Measurements from ENCODE around the gene SMARCA2.

Gene SMARCA2

GRCh38 chr9:2086116-2086515 lies 71.0 kb downstream of the SMARCA2 start:
- WGBS (ENCODE audit: insufficient coverage): 93% methylated on average over 3 of the region's 5 CpGs
- Histone ChIP-seq H3K4me1 (ENCODE audit: control extremely low read depth in 1 of 4, control insufficient read depth in 4 of 4, insufficient read depth in 4 of 4, low read length in 3 of 4) (no peaks in the 10 kb centered on the region), H3K4me3 (ENCODE audit: control insufficient read depth in 1 of 7, extremely low read depth in 1 of 7, insufficient read depth in 4 of 7, low read depth in 2 of 7, low read length in 6 of 7) (no peak overlapping the region), H3K27ac (ENCODE audit: insufficient read depth in 1 of 2, low read depth in 1 of 2, low read length in 2 of 2, poor library complexity in 1 of 2, severe bottlenecking in 2 of 2) (no peak overlapping the region), H3K9me3 (ENCODE audit: control extremely low read depth in 1 of 5, control insufficient read depth in 4 of 5, insufficient read depth in 2 of 5, low read depth in 1 of 5, low read length in 4 of 5) (no peaks in the 10 kb centered on the region), H3K27me3 (replicated peaks in 2 of 5; ENCODE audit: control insufficient read depth in 4 of 5, insufficient read depth in 5 of 5, low read length in 4 of 5) (no peaks in the 10 kb centered on the region), H3K36me3 (ENCODE audit: control insufficient read depth in 4 of 4, insufficient read depth in 4 of 4, low read length in 3 of 4) (peaks cover 41 to 96% (median 68%) of the 10 kb centered on the region in 4 experiments)
- POLR2A ChIA-PET: no interaction called here
- CTCF ChIA-PET: interaction anchor here (0.9 to 2.0 kb wide), 7 partner anchors 9 to 146 kb away, joined by 3 to 6 read pairs (median 4); no protein-coding TSS in a partner anchor
- no peak for DNase-seq

GRCh38 chr9:2086971-2087370 lies 71.8 kb downstream of the SMARCA2 start:
- Histone ChIP-seq H3K27me3 (replicated peaks in 2 of 5; ENCODE audit: control insufficient read depth in 4 of 5, insufficient read depth in 5 of 5, low read length in 4 of 5) (no peaks in the 10 kb centered on the region), H3K36me3 (ENCODE audit: control insufficient read depth in 4 of 4, insufficient read depth in 4 of 4, low read length in 3 of 4) (peaks cover 39 to 96% (median 66%) of the 10 kb centered on the region in 4 experiments), H3K4me1 (ENCODE audit: control extremely low read depth in 1 of 4, control insufficient read depth in 4 of 4, insufficient read depth in 4 of 4, low read length in 3 of 4) (no peaks in the 10 kb centered on the region), H3K4me3 (ENCODE audit: control insufficient read depth in 1 of 7, extremely low read depth in 1 of 7, insufficient read depth in 4 of 7, low read depth in 2 of 7, low read length in 6 of 7) (no peak overlapping the region), H3K27ac (ENCODE audit: insufficient read depth in 1 of 2, low read depth in 1 of 2, low read length in 2 of 2, poor library complexity in 1 of 2, severe bottlenecking in 2 of 2) (no peak overlapping the region), H3K9me3 (ENCODE audit: control extremely low read depth in 1 of 5, control insufficient read depth in 4 of 5, insufficient read depth in 2 of 5, low read depth in 1 of 5, low read length in 4 of 5) (no peaks in the 10 kb centered on the region)
- ChIA-PET POLR2A (no interaction called here), CTCF (interaction anchor here (0.7 to 2.0 kb wide), 10 partner anchors 9 to 176 kb away, joined by 3 to 9 read pairs (median 4); no protein-coding TSS in a partner anchor)
- DNase-seq: no peak
- WGBS (ENCODE audit: insufficient coverage): 93% methylated on average over 2 of the region's 3 CpGs

GRCh38 chr9:2087500-2088313 lies 72.6 kb downstream of the SMARCA2 start:
- Histone ChIP-seq H3K36me3 (ENCODE audit: control insufficient read depth in 4 of 4, insufficient read depth in 4 of 4, low read length in 3 of 4) (peaks cover 39 to 96% (median 65%) of the 10 kb centered on the region in 4 experiments), H3K4me1 (ENCODE audit: control extremely low read depth in 1 of 4, control insufficient read depth in 4 of 4, insufficient read depth in 4 of 4, low read length in 3 of 4) (no peaks in the 10 kb centered on the region), H3K4me3 (ENCODE audit: control insufficient read depth in 1 of 7, extremely low read depth in 1 of 7, insufficient read depth in 4 of 7, low read depth in 2 of 7, low read length in 6 of 7) (no peak overlapping the region), H3K9me3 (ENCODE audit: control extremely low read depth in 1 of 5, control insufficient read depth in 4 of 5, insufficient read depth in 2 of 5, low read depth in 1 of 5, low read length in 4 of 5) (no peaks in the 10 kb centered on the region), H3K27ac (ENCODE audit: insufficient read depth in 1 of 2, low read depth in 1 of 2, low read length in 2 of 2, poor library complexity in 1 of 2, severe bottlenecking in 2 of 2) (no peak overlapping the region), H3K27me3 (replicated peaks in 2 of 5; ENCODE audit: control insufficient read depth in 4 of 5, insufficient read depth in 5 of 5, low read length in 4 of 5) (no peaks in the 10 kb centered on the region)
- ChIA-PET POLR2A (no interaction called here), CTCF (interaction anchor here (0.7 to 2.0 kb wide), 10 partner anchors 9 to 176 kb away, joined by 3 to 9 read pairs (median 4); no protein-coding TSS in a partner anchor)
- 56% methylated on average over 3 of the region's 6 CpGs for WGBS (ENCODE audit: insufficient coverage)
- peak; percentile 52 to 81 (median 79) for DNase-seq

GRCh38 chr9:2093920-2094597 lies 78.9 kb downstream of the SMARCA2 start:
- no peaks in the 10 kb centered on the region for H3K9me3 ChIP-seq (ENCODE audit: control extremely low read depth in 1 of 5, control insufficient read depth in 4 of 5, insufficient read depth in 2 of 5, low read depth in 1 of 5, low read length in 4 of 5)
- WGBS (ENCODE audit: insufficient coverage): 85% methylated on average over 2 of the region's 2 CpGs
- H3K27ac ChIP-seq (ENCODE audit: insufficient read depth in 1 of 2, low read depth in 1 of 2, low read length in 2 of 2, poor library complexity in 1 of 2, severe bottlenecking in 2 of 2): no peak overlapping the region
- no peaks in the 10 kb centered on the region for H3K27me3 ChIP-seq (replicated peaks in 2 of 5; ENCODE audit: control insufficient read depth in 4 of 5, insufficient read depth in 5 of 5, low read length in 4 of 5)
- peaks cover 44 to 92% (median 64%) of the 10 kb centered on the region in 4 experiments for H3K36me3 ChIP-seq (ENCODE audit: control insufficient read depth in 4 of 4, insufficient read depth in 4 of 4, low read length in 3 of 4)
- no peak overlapping the region for H3K4me3 ChIP-seq (ENCODE audit: control insufficient read depth in 1 of 7, extremely low read depth in 1 of 7, insufficient read depth in 4 of 7, low read depth in 2 of 7, low read length in 6 of 7)
- no peak for DNase-seq
- ChIA-PET POLR2A (interaction anchor here (0.6 to 0.7 kb wide), 2 partner anchors 28 to 700 kb away, joined by 3 read pairs; no protein-coding TSS in a partner anchor), CTCF (interaction anchor here (0.6 to 1.1 kb wide), 6 partner anchors 8 to 87 kb away, joined by 3 to 4 read pairs (median 3); no protein-coding TSS in a partner anchor)
- H3K4me1 ChIP-seq (ENCODE audit: control extremely low read depth in 1 of 4, control insufficient read depth in 4 of 4, insufficient read depth in 4 of 4, low read length in 3 of 4): no peaks in the 10 kb centered on the region

GRCh38 chr9:2096376-2096970 lies 81.3 kb downstream of the SMARCA2 start:
- DNase-seq: no peak

GRCh38 chr9:2106666-2107065 lies 91.5 kb downstream of the SMARCA2 start:
- no peak for DNase-seq
- ChIA-PET POLR2A (no interaction called here), CTCF (interaction anchor here (1.8 kb wide), 1 partner anchor 10 kb away, joined by 6 read pairs; no protein-coding TSS in a partner anchor)
- H3K4me3 ChIP-seq (ENCODE audit: control insufficient read depth in 1 of 7, extremely low read depth in 1 of 7, insufficient read depth in 4 of 7, low read depth in 2 of 7, low read length in 6 of 7): no peak overlapping the region
- peaks cover 33 to 89% (median 67%) of the 10 kb centered on the region in 4 experiments for H3K36me3 ChIP-seq (ENCODE audit: control insufficient read depth in 4 of 4, insufficient read depth in 4 of 4, low read length in 3 of 4)
- H3K4me1 ChIP-seq (ENCODE audit: control extremely low read depth in 1 of 4, control insufficient read depth in 4 of 4, insufficient read depth in 4 of 4, low read length in 3 of 4): no peaks in the 10 kb centered on the region
- no CpG with 5 or more reads among the region's 1 CpG for WGBS (ENCODE audit: insufficient coverage)
- H3K9me3 ChIP-seq (ENCODE audit: control extremely low read depth in 1 of 5, control insufficient read depth in 4 of 5, insufficient read depth in 2 of 5, low read depth in 1 of 5, low read length in 4 of 5): no peaks in the 10 kb centered on the region
- no peak overlapping the region for H3K27ac ChIP-seq (ENCODE audit: insufficient read depth in 1 of 2, low read depth in 1 of 2, low read length in 2 of 2, poor library complexity in 1 of 2, severe bottlenecking in 2 of 2)
- H3K27me3 ChIP-seq (replicated peaks in 2 of 5; ENCODE audit: control insufficient read depth in 4 of 5, insufficient read depth in 5 of 5, low read length in 4 of 5): no peaks in the 10 kb centered on the region

More at GRCh38 chr9:2096376-2096970, 81.3 kb downstream of the SMARCA2 start:
- H3K9me3 ChIP-seq (ENCODE audit: control extremely low read depth in 1 of 5, control insufficient read depth in 4 of 5, insufficient read depth in 2 of 5, low read depth in 1 of 5, low read length in 4 of 5): no peaks in the 10 kb centered on the region
- WGBS (ENCODE audit: insufficient coverage): 100% methylated on average over 5 of the region's 6 CpGs
- H3K4me3 ChIP-seq (ENCODE audit: control insufficient read depth in 1 of 7, extremely low read depth in 1 of 7, insufficient read depth in 4 of 7, low read depth in 2 of 7, low read length in 6 of 7): no peak overlapping the region
- H3K36me3 ChIP-seq (ENCODE audit: control insufficient read depth in 4 of 4, insufficient read depth in 4 of 4, low read length in 3 of 4): peaks cover 44 to 92% (median 59%) of the 10 kb centered on the region in 4 experiments
- no peak overlapping the region for H3K27ac ChIP-seq (ENCODE audit: insufficient read depth in 1 of 2, low read depth in 1 of 2, low read length in 2 of 2, poor library complexity in 1 of 2, severe bottlenecking in 2 of 2)
- no peaks in the 10 kb centered on the region for H3K4me1 ChIP-seq (ENCODE audit: control extremely low read depth in 1 of 4, control insufficient read depth in 4 of 4, insufficient read depth in 4 of 4, low read length in 3 of 4)
- no peaks in the 10 kb centered on the region for H3K27me3 ChIP-seq (replicated peaks in 2 of 5; ENCODE audit: control insufficient read depth in 4 of 5, insufficient read depth in 5 of 5, low read length in 4 of 5)
- ChIA-PET POLR2A (no interaction called here), CTCF (interaction anchor here (1.1 kb wide), 1 partner anchor 15 kb away, joined by 3 read pairs; no protein-coding TSS in a partner anchor)
